Cortex of kidney (tissue), 1 donor: ENCODE results near the gene SBK3.
"Not testable (repeated sequence)": the region's sequence is repeated elsewhere in the genome, so short reads cannot be mapped to it uniquely, and the experiment has no call there.

Source experiments
- DNase-seq: peaks from one replicate; lab custom pipeline; 2025; lab: John Stamatoyannopoulos, UW

The SBK3 gene

DNA sequence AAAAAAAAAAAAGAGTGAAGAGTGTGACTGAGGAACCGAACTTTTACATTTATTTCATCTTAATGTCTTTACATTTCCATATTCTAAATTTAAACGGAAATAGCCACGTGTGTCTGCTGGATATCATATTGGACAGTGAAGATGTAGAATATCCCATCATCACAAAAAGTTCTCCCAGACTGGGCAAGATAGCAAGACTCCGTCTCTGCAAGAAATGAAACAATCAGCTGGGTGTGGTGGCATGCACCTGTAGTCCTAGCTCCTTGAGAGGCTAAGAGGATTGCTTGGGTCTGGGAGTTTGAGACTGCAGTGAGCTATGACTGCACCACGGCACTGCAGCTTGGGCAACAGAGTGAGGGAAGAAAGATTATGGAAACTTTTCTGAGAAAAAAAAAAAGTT is 31.4 kb upstream of the SBK3 start:
- DNase-seq, result no peak

GRCh38 chr19:55573929-55574328 is 28.6 kb upstream of the SBK3 start:
- DNase-seq, result not testable (repeated sequence)

GRCh38 chr19:55569477-55569876 is 24.1 kb upstream of the SBK3 start:
- DNase-seq, result not testable (repeated sequence)

DNA sequence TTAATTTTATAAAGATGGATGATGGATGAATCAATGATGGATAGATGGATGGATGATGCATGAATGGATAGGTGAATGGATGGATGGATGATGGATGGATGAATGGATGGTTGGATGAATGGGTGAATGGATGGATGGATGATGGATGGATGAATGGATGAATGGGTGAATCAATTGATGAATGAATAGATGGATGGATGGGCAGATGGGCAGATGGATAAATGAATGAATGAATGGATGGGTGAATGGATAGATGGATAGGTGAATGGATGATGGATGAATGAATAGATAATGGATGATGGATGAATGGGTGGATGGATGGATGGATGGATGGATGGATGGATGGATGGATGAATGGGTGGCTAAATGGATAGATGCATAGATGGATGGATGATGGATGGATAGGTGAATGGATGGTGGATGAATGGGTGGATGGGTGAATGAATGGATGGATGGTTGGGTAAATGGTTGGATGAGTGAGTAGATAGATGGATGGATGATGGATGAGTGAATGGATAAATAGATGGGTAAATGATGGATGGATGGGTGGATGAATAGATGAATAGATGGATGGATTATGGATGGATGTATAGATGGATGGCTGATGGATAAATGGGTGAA is 22.5 kb upstream of the SBK3 start:
- no peak for DNase-seq

DNA sequence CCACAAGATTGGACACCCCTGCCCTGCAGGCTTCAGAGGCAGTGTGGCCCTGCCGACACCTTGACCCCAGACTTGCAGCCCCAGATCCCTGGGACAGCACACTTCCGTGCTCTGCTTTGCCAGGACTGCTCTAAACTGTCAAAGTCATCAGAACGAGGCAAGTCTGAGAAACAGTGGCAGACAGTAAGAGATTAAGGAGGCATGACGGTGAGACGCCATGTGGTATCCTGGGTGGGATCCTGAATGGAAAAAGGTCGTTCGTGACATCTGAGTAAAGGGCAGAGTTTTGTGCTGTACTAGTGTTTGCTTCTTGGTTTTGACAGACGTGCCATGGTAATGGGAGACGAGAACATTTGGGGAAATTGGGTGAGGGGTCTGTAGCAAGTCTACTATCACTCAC is 21.5 kb upstream of the SBK3 start:
- DNase-seq, result no peak

DNA sequence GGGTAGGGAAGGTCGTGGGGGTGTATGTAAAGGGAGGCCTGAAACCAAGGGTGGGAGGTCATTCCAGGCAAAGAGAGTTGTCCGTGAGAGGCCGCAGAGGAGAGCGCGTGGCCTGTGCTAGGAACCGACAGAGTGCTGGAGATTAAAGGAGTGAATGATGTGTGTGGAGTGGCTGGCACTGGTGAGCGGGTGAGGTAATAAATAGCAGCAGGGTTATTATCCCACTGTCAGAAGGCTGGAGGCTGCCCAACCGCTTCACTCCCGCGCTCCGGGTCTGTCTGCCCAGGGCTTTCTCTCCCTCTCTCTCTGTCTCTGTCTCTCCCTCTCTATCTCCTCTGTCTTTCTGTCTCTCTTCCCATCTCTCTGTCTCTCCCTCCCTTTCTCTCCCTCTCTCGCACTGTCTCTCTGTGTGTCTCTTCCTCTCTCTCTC is 17.9 kb upstream of the SBK3 start:
- DNase-seq, result no peak

DNA sequence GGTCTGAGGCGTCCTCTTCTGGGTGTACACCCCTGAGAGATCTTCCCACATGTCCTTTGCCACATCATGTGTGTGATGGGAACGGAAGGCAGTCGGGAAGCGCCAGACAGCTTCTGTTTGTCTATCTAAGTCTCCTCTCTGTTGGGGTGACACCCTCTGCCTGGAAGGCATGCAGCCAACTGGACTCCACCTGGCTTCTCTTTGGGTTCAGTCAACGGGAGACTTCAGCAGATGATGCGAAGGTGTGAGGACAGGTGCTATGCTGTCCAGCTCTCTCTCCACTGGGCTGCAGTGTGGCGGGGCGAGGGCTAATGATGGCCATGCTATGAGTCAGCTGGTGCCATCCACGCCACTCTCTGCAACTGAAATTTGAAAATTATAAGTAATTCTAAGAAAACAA is 14.3 kb upstream of the SBK3 start:
- DNase-seq, result no peak

GRCh38 chr19:55554741-55555152 is 9.4 kb upstream of the SBK3 start:
- DNase-seq, result no peak

- no peak for DNase-seq
These were observed 9.0 kb upstream of the SBK3 start for GRCh38 chr19:55554302-55554701.

- DNase-seq, result no peak
These were observed 8.2 kb upstream of the SBK3 start for GRCh38 chr19:55553217-55554182.

DNA sequence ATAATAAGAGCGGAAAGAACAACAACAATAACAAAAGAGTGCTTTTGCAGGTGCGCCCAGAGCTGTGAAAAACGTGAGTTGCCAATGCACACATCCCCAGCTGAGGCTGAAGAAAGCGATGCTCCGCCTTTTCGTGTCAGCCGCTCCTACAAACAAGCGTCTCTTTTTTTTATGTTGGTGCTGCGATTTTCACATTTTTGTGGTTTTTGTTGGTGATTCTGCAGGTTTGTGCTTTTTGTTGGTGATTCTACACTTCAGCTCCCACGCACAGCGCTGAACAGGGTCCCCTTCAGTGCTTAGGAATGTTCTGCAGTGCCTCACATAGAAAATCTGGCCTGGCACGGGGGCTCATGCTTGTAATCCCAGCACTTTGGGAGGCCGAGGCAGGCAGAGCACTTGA is 7.3 kb upstream of the SBK3 start:
- DNase-seq, result no peak

- no peak for DNase-seq
These were observed 6.9 kb upstream of the SBK3 start for GRCh38 chr19:55552206-55552605.

- no peak for DNase-seq
These were observed 4.9 kb upstream of the SBK3 start for GRCh38 chr19:55550321-55550650.

DNA sequence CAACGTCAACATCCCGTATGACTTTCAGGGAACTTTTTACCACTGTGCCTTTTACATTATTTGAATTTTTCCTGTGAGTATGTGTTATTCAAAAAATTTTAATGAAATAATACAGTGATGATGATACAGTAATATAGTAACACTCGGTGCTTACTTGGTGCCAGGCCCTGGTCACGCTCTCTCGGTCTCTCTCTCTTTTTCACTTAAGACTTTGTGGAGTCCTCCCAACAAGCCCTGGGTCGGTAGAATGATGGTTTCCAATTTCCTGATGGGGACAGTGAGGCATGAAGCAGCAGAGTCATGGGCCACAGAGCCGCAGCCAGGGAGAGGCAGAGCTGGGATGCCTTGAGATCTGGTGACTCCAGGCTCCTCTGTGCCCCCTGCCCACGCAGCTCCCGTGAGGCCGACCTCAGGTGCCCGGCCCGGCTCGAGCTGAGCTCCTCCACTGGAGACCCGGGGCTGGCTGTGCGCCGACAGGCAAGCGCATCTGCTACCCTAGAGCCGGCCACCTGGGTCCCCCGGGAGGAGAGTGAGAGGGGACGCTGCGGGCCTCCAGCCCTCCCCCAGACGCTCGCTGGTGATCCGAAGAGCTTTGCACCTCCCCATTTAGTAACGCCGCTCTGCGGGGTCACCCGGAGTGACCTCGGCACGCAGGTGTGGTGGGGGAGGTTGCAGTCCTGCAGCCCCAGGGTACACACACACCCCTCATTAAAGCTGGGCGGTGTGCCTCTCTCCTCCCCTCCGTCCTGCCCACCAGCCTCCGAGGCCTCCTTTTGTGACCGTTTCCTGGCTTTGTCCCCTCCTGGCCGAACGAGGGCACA is 4.4 kb upstream of the SBK3 start:
- DNase-seq, result no peak

DNA sequence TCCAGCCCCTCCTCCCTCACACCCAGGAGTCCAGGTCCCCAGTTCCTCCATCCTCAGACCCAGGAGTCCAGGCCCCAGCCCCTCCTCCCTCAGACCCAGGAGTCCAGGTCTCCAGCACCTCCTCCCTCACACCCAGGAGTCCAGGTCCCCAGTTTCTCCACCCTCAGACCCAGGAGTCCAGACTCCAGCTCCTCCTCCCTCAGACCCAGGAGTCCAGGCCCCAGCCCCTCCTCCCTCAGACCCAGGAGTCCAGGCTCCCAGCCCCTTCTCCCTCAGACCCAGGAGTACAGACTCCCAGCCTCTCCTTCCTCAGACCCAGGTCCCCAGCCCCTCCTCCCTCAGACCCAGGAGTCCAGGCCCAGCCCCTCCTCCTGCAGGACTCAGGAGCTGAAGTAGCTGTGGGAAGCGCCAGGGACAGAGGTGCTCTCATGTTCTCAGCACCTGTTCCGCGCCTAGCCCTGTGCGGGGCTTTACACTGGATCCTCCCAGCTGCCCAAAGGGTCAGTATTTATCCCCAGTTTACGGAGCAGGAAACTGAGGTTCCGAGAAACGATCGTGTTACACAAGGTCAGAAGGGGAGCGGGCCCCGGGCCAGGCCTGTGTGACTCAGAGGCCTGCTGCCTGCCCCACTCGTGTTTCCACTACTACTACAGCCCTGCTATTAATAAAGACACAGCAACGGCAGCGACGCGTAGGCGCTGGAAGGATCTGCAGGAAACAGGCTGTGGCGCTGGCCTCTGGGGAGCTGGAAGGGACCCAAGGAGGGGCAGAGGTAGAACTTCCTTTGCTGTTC is 1.7 kb upstream of the SBK3 start:
- DNase-seq, result no peak

GRCh38 chr19:55546011-55546410 is 668 bp upstream of the SBK3 start:
- no peak for DNase-seq

DNA sequence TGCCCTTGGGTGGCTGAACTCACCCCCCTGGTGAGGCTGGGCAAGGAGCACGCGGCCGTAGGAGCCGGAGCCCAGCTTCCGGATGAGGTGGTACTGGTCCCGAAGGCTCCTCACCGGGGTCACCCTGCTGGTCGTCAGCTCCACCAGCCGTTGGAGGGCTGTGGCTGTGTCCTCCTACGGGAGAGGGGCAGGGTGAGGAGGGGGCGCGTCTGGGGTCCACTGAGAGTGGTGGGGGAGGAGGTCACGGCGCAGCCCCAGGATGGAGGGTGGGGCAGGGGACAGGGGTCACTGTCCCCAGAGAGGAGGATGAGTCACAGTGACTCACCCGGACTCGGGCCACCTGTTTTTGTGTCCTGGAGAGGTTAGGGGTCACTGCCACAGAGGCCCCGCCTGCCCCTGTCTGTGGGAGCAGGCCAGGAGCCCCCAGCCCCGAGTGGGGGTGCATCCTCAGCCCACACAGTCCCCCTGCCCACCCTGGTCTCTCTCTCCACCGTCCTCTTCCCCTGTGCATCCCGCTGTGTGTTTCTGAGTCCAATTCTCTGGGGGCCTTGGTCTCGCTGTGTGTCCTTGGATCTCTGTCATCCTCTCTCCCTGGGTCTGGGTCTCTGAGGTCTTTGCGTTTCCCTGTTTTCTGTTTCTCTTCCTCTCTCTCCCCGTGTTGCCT is 435 bp downstream of the SBK3 start:
- DNase-seq, result no peak

GRCh38 chr19:55544014-55544413 is 1.3 kb downstream of the SBK3 start:
- DNase-seq, result no peak

- no peak for DNase-seq
These were observed 1.8 kb downstream of the SBK3 start for GRCh38 chr19:55543567-55543966.

DNA sequence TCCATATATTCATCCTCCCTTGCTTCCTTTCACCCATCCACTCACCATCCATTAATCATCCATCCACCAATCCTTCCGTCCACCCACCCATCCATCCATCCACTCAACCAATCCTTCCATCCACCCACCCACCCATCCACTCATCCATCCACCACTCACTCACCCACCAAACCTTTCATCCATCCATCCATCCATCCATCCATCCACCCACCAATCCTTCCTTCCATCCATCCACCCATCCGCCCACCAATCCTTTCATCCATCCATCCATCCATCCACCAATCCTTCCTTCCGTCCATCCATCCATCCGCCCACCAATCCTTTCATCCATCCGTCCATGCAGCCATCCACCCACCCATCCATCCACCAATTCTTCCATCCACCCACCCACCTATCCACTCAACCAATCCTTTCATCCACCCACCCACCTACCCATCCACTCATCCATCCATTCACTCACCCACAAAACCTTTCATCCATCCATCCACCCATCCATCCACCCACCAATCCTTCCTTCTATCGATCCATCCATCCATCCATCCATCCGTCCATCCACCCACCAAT is 3.0 kb downstream of the SBK3 start:
- DNase-seq, result no peak

- no peak for DNase-seq
These were observed 4.3 kb downstream of the SBK3 start for GRCh38 chr19:55541091-55541490.
